ENCODE measurements around the gene TPST2. TPM values are rescaled to one million over a fixed set of nuclear protein-coding genes. Genes with fewer than 3 reads are reported as not detected.

TPST2 gene
- total and polyA plus RNA-seq, 3 donors from 2014 or later: 32.8 to 218 (median 169) TPM

DNA sequence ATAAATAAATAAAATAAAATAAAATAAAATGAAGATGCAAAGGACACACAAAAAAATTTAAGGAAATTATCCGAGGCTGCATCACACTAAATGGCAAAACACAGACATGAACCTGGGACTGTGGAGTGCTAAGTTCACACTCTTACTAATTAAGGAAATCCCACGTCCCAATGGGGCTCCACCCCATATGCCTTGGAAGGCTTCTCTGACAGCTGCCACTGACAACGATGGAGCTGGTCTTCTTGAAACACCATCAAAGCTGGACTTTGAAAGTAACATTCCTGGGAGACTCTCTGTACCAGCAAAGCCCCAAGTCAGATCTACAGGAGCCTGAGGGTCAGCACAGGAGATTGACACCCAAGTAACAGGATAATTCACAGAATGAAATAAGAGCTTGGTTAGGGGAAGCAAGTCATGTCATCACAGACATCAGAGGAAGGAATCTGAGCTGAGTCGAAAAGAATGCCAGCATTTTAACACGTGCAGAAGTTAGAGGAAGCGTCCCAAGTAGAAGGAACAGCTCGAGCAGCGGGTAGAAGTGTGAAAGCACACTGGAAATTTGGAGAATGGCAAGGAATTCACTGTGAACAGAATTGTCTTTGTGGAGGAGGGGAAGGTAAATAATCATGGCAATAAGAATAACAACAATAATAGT is 13.8 kb downstream of the TPST2 start:
- H3K27me3 ChIP-seq: no peaks in the 10 kb centered on the region
- intact Hi-C loops (cut with DNase I; ENCODE audit: low total_unique reads): no loop called here
- WGBS, 2 donors: 58 to 63% methylated on average over 8 of the region's 8 CpGs
- no peak overlapping the region for H3K27ac ChIP-seq
- TF ChIP-seq POLR2A (IDR thresholded peaks at IDR 0.05) (no peak), CTCF (IDR thresholded peaks at IDR 0.05) (no peak)
- H3K36me3 ChIP-seq (ENCODE audit: low read depth, missing control alignments): no peaks in the 10 kb centered on the region
- DNase-seq: no peak
- H3K9me3 ChIP-seq: no peaks in the 10 kb centered on the region
- H3K4me1 ChIP-seq: no peaks in the 10 kb centered on the region
- H3K4me3 ChIP-seq: no peak overlapping the region

GRCh38 chr22:26574001-26574723 is 15.8 kb downstream of the TPST2 start:
- Histone ChIP-seq H3K27ac (no peak overlapping the region), H3K4me3 (no peak overlapping the region), H3K9me3 (no peaks in the 10 kb centered on the region), H3K36me3 (ENCODE audit: low read depth, missing control alignments) (no peaks in the 10 kb centered on the region), H3K27me3 (no peaks in the 10 kb centered on the region), H3K4me1 (peaks cover 13% of the 10 kb centered on the region)
- 80 to 81% methylated on average over 7 of the region's 7 CpGs for WGBS, 2 donors
- DNase-seq: no peak
- intact Hi-C loops (cut with DNase I; ENCODE audit: low total_unique reads): no loop called here
- TF ChIP-seq POLR2A (IDR thresholded peaks at IDR 0.05) (no peak), CTCF (IDR thresholded peaks at IDR 0.05) (no peak)

GRCh38 chr22:26573026-26573662 is 16.8 kb downstream of the TPST2 start:
- WGBS, 2 donors: 70 to 77% methylated on average over 10 of the region's 10 CpGs
- TF ChIP-seq CTCF (IDR thresholded peaks at IDR 0.05) (no peak), POLR2A (IDR thresholded peaks at IDR 0.05) (no peak)
- H3K27ac ChIP-seq: no peak overlapping the region

GRCh38 chr22:26570864-26571525 is 18.9 kb downstream of the TPST2 start:
- 75 to 84% methylated on average over 13 of the region's 13 CpGs for WGBS, 2 donors

More at GRCh38 chr22:26573026-26573662, 16.8 kb downstream of the TPST2 start:
- Histone ChIP-seq H3K27me3 (no peaks in the 10 kb centered on the region), H3K36me3 (ENCODE audit: low read depth, missing control alignments) (no peaks in the 10 kb centered on the region), H3K4me1 (peaks cover 13% of the 10 kb centered on the region), H3K9me3 (no peaks in the 10 kb centered on the region), H3K4me3 (no peak overlapping the region)
- intact Hi-C loops (cut with DNase I; ENCODE audit: low total_unique reads): no loop called here
- DNase-seq: no peak

More at GRCh38 chr22:26570864-26571525, 18.9 kb downstream of the TPST2 start:
- Histone ChIP-seq H3K27ac (no peak overlapping the region), H3K27me3 (no peaks in the 10 kb centered on the region), H3K9me3 (no peaks in the 10 kb centered on the region), H3K36me3 (ENCODE audit: low read depth, missing control alignments) (no peaks in the 10 kb centered on the region), H3K4me1 (peaks cover 13% of the 10 kb centered on the region), H3K4me3 (no peak overlapping the region)
- intact Hi-C loops (cut with DNase I; ENCODE audit: low total_unique reads): no loop called here
- no peak for TF ChIP-seq CTCF (IDR thresholded peaks at IDR 0.05)
- TF ChIP-seq POLR2A (IDR thresholded peaks at IDR 0.05): no peak
- no peak for DNase-seq

Measured in testis (tissue), 3 donors.